NT2/D1 (cell line): ENCODE data around the gene LHFPL3.

Source experiments
- SUZ12 ChIP-seq: IDR thresholded peaks from 2 replicates; pipeline ENCODE4 v1.6.1; 2011; ENCODE audit not compliant: insufficient read length, insufficient read depth; ENCODE audit errors: extremely low read depth
- YY1 ChIP-seq: IDR thresholded peaks from 2 replicates; pipeline ENCODE4 v1.6.1; 2011; ENCODE audit not compliant: insufficient read length, insufficient read depth
- ZNF274 ChIP-seq: IDR thresholded peaks from 2 replicates; pipeline ENCODE4 v1.6.1; 2011; ENCODE audit warnings: mild to moderate bottlenecking, low read depth, low read length

DNA sequence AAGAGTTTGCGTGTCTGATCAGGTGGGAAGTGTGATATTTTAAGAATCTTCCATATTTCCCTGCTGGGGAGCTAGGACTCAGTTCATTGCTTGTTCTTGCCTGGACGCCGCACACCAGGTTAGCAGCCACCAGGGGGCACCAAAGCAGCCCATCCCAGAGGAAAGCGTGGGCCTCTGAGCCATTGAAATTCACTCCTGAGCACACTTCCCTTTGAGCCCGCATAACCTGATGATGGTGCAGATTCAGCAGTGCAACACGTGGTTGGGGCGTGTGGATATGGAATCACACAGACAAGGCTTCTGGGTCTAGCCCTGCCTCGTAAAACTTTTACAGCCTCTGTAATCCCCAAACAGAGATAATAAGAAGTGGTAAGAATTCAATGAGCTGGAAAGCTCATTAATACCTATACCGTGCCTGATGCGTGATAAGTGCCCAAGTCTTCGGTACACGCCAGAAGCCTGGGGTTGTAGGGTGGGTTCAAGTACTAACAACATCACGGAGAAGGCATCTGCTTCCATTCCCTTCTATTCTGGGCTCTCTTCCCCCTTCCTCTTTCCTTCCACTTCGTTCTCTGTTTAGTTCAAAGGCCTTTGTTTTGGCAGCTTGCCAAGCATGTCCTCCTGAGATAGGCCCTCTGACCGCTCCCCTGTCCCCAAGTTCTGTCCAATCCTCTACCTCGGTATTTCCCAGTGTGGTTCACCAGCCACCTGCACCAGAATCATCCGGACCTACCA lies 555.5 kb downstream of the LHFPL3 start:
- TF ChIP-seq ZNF274: no peak
- TF ChIP-seq YY1: no peak
- no peak for TF ChIP-seq SUZ12
